Uterus (tissue), 2 donors: ENCODE measurements around the gene MOSPD3.

Source experiments
- CTCF ChIP-seq, 4 experiments: fragments of 200-600 bp in 2 of 4; fragments of 450-650 bp in 2 of 4; sonication (generic) in 2 of 4; IDR thresholded peaks; one replicate each; pipeline ENCODE4 v1.5.1; 2016 to 2019; ENCODE audit warnings: antibody characterized with exemption in 4 of 4, mild to moderate bottlenecking in 2 of 4, moderate library complexity in 1 of 4
- POLR2A ChIP-seq, 2 donors: fragments of 450-650 bp; IDR thresholded peaks; one replicate each; pipeline ENCODE4 v1.6.1; 2016; ENCODE audit warnings: antibody characterized with exemption in 2 of 2, mild to moderate bottlenecking in 1 of 2, moderate library complexity in 1 of 2

- TF ChIP-seq CTCF (IDR thresholded peaks at IDR 0.05) (no peak), POLR2A (IDR thresholded peaks at IDR 0.05) (no peak)
Observed at GRCh38 chr7:100584054-100584682, 28.2 kb upstream of the MOSPD3 start.
